OCI-LY1 (cell line): ENCODE results near the gene SRPRB.
A peak's percentile ranks its signal among the peaks of the same experiment; 100 is the strongest.

Experiments used
- H2AFZ ChIP-seq: fragments of 200-600 bp; sonication (generic), shearing (Covaris generic); 2 replicates; pipeline ENCODE4 v1.6.0; 2014; ENCODE audit warnings: antibody characterized with exemption, mild to moderate bottlenecking, low read length
- H3F3A ChIP-seq: fragments of 200-600 bp; sonication (generic), shearing (Covaris generic); 2 replicates; pipeline ENCODE4 v1.6.0; 2014; ENCODE audit warnings: mild to moderate bottlenecking, antibody characterized with exemption, low read length, moderate library complexity; ENCODE audit not compliant: insufficient read depth
- H3K27ac ChIP-seq: fragments of 200-600 bp; sonication (generic); 2 replicates; pipeline ENCODE4 v1.5.1; 2014; ENCODE audit warnings: low read length, mixed run types, mild to moderate bottlenecking, low read depth; ENCODE audit not compliant: poor library complexity, severe bottlenecking
- H3K27me3 ChIP-seq: fragments of 200-600 bp; sonication (generic); 2 replicates; pipeline ENCODE4 v1.6.0; 2014; ENCODE audit warnings: antibody characterized with exemption, mild to moderate bottlenecking, low read length, moderate library complexity; ENCODE audit not compliant: insufficient read depth
- H3K36me3 ChIP-seq: fragments of 200-600 bp; sonication (generic); 2 replicates; pipeline ENCODE4 v1.6.1; 2014; ENCODE audit warnings: mild to moderate bottlenecking, antibody characterized with exemption, low read length, moderate library complexity, mixed read lengths; ENCODE audit not compliant: insufficient read depth
- H3K4me1 ChIP-seq: fragments of 200-600 bp; sonication (generic); 2 replicates; pipeline ENCODE4 v1.5.1; 2014; ENCODE audit warnings: mild to moderate bottlenecking, low read length, moderate library complexity; ENCODE audit not compliant: insufficient read depth, severe bottlenecking
- H3K4me2 ChIP-seq: fragments of 200-600 bp; sonication (generic), shearing (Covaris generic); 2 replicates; pipeline ENCODE4 v1.6.1; 2014; ENCODE audit warnings: low read length
- H3K4me3 ChIP-seq: fragments of 200-600 bp; sonication (generic); 2 replicates; pipeline ENCODE4 v1.5.1; 2014; ENCODE audit warnings: low read length, low read depth, mild to moderate bottlenecking, mixed read lengths; ENCODE audit not compliant: poor library complexity, severe bottlenecking
- H3K79me2 ChIP-seq: fragments of 200-600 bp; shearing (Covaris generic); 2 replicates; pipeline ENCODE4 v1.6.1; 2016; ENCODE audit warnings: mixed run types, low read length, mixed read lengths; ENCODE audit not compliant: insufficient read depth
- H3K9ac ChIP-seq: fragments of 200-600 bp; sonication (generic), shearing (Covaris generic); 2 replicates; pipeline ENCODE4 v1.6.1; 2014; ENCODE audit warnings: mild to moderate bottlenecking, low read length, mixed read lengths
- H3K9me2 ChIP-seq: fragments of 200-600 bp; sonication (generic), shearing (Covaris generic); 2 replicates; pipeline ENCODE4 v1.6.1; 2014; ENCODE audit warnings: low read depth, mild to moderate bottlenecking, low read length, mixed read lengths
- H3K9me3 ChIP-seq: fragments of 200-600 bp; shearing (Covaris generic); 2 replicates; pipeline ENCODE4 v1.6.1; 2014; ENCODE audit warnings: low read length, mixed read lengths
- H4K20me1 ChIP-seq: fragments of 200-600 bp; sonication (generic), shearing (Covaris generic); 2 replicates; pipeline ENCODE4 v1.6.0; 2016; ENCODE audit warnings: mild to moderate bottlenecking, low read length; ENCODE audit not compliant: insufficient read depth
- CTCF ChIP-seq: fragments of 200-600 bp; sonication (generic), shearing (Covaris generic); IDR thresholded peaks from 2 replicates; pipeline ENCODE4 v1.5.1; 2017; ENCODE audit warnings: mild to moderate bottlenecking, antibody characterized with exemption, low read length, moderate library complexity, mixed read lengths
- EZH2 ChIP-seq: fragments of 200-600 bp; sonication (generic), shearing (Covaris generic); IDR thresholded peaks from 2 replicates; pipeline ENCODE4 v1.8.0; 2017; ENCODE audit warnings: borderline replicate concordance, mixed run types, mild to moderate bottlenecking, antibody characterized with exemption, low read length, moderate library complexity, mixed read lengths

The SRPRB gene

GRCh38 chr3:133821767-133822638, 16.4 kb downstream of the SRPRB start:
- Histone ChIP-seq H3K4me2 (no peak overlapping the region), H3K4me1 (no peaks in the 10 kb centered on the region), H3K9ac (no peak overlapping the region), H3K9me3 (no peaks in the 10 kb centered on the region), H3K27ac (no peak overlapping the region), H3K4me3 (no peak overlapping the region), H3K79me2 (no peaks in the 10 kb centered on the region), H2AFZ (no peak overlapping the region), H3K9me2 (no peaks in the 10 kb centered on the region), H3K27me3 (no peaks in the 10 kb centered on the region), H3K36me3 (peaks cover 68% of the 10 kb centered on the region), H3F3A (no peaks in the 10 kb centered on the region), H4K20me1 (no peaks in the 10 kb centered on the region)
- no peak for TF ChIP-seq EZH2
- peak; percentile 77 for TF ChIP-seq CTCF

GRCh38 chr3:133824961-133825485, 19.4 kb downstream of the SRPRB start:
- no peaks in the 10 kb centered on the region for H3K9me2 ChIP-seq
- H3K9me3 ChIP-seq: no peaks in the 10 kb centered on the region
- no peak overlapping the region for H3K9ac ChIP-seq
- TF ChIP-seq CTCF (no peak), EZH2 (no peak)
- no peaks in the 10 kb centered on the region for H3K79me2 ChIP-seq
- no peaks in the 10 kb centered on the region for H3K4me1 ChIP-seq
- no peak overlapping the region for H2AFZ ChIP-seq
- no peaks in the 10 kb centered on the region for H4K20me1 ChIP-seq
- H3K4me3 ChIP-seq: no peak overlapping the region
- peaks cover 47% of the 10 kb centered on the region for H3K36me3 ChIP-seq
- H3K4me2 ChIP-seq: no peak overlapping the region
- no peaks in the 10 kb centered on the region for H3F3A ChIP-seq
- no peaks in the 10 kb centered on the region for H3K27me3 ChIP-seq
- H3K27ac ChIP-seq: no peak overlapping the region

GRCh38 chr3:133825969-133826727, 20.5 kb downstream of the SRPRB start:
- TF ChIP-seq CTCF (no peak), EZH2 (no peak)
- Histone ChIP-seq H2AFZ (no peak overlapping the region), H3K9me2 (no peaks in the 10 kb centered on the region)

More at GRCh38 chr3:133825969-133826727, 20.5 kb downstream of the SRPRB start:
- Histone ChIP-seq H3K4me1 (no peaks in the 10 kb centered on the region), H3K36me3 (peaks cover 35% of the 10 kb centered on the region), H4K20me1 (no peaks in the 10 kb centered on the region), H3K27ac (no peak overlapping the region), H3K9me3 (no peaks in the 10 kb centered on the region), H3K79me2 (no peaks in the 10 kb centered on the region), H3K9ac (no peak overlapping the region), H3K4me3 (no peak overlapping the region), H3K4me2 (no peak overlapping the region), H3K27me3 (no peaks in the 10 kb centered on the region), H3F3A (no peaks in the 10 kb centered on the region)
